Measurements from ENCODE around the gene PLPP4.

PLPP4 gene

GRCh38 chr10:120466006-120466405, 9.0 kb downstream of the PLPP4 start:
- ChIA-PET POLR2A (ENCODE audit: low non-redundant PET) (no interaction called here), CTCF (interaction anchor here (0.6 kb wide), 1 partner anchor 320 kb away, joined by 3 read pairs; no protein-coding TSS in a partner anchor)
- no peak overlapping the region for H3K27ac ChIP-seq
- no peak for TF ChIP-seq CTCF (conservative IDR thresholded peaks at IDR 0.05; ENCODE audit: low read depth)
- DNase-seq (ENCODE audit: low spot score), result no peak

- no peak overlapping the region for H3K27ac ChIP-seq
- no peak for TF ChIP-seq CTCF (conservative IDR thresholded peaks at IDR 0.05; ENCODE audit: low read depth)
- POLR2A ChIA-PET (ENCODE audit: low non-redundant PET), result no interaction called here
- DNase-seq (ENCODE audit: low spot score), result no peak
- CTCF ChIA-PET, result interaction anchor here (0.6 kb wide), 1 partner anchor 11 kb away, joined by 3 read pairs; no protein-coding TSS in a partner anchor
These were observed 16.6 kb downstream of the PLPP4 start for GRCh38 chr10:120473593-120473992.

GRCh38 chr10:120474956-120475355, 17.9 kb downstream of the PLPP4 start:
- CTCF ChIA-PET, result interaction anchor here (0.6 kb wide), 1 partner anchor 340 kb away, joined by 3 read pairs; no protein-coding TSS in a partner anchor
- TF ChIP-seq CTCF (conservative IDR thresholded peaks at IDR 0.05; ENCODE audit: low read depth), result no peak

GRCh38 chr10:120475844-120476791, 19.1 kb downstream of the PLPP4 start:
- no peak for DNase-seq (ENCODE audit: low spot score)
- H3K27ac ChIP-seq, result no peak overlapping the region
- POLR2A ChIA-PET (ENCODE audit: low non-redundant PET), result interaction anchor here (0.6 kb wide), 1 partner anchor 9 kb away, joined by 3 read pairs; no protein-coding TSS in a partner anchor
- CTCF ChIA-PET, result interaction anchor here (0.6 kb wide), 1 partner anchor 339 kb away, joined by 3 read pairs; no protein-coding TSS in a partner anchor
- no peak for TF ChIP-seq CTCF (conservative IDR thresholded peaks at IDR 0.05; ENCODE audit: low read depth)

More at GRCh38 chr10:120474956-120475355, 17.9 kb downstream of the PLPP4 start:
- H3K27ac ChIP-seq, result no peak overlapping the region
- no peak for DNase-seq (ENCODE audit: low spot score)
- POLR2A ChIA-PET (ENCODE audit: low non-redundant PET), result no interaction called here

- ChIA-PET POLR2A (ENCODE audit: low non-redundant PET) (no interaction called here), CTCF (no interaction called here)
- DNase-seq (ENCODE audit: low spot score), result no peak
- no peak for TF ChIP-seq CTCF (conservative IDR thresholded peaks at IDR 0.05; ENCODE audit: low read depth)
- no peak overlapping the region for H3K27ac ChIP-seq
These were observed 20.2 kb downstream of the PLPP4 start for GRCh38 chr10:120477021-120477742.

- no peak overlapping the region for H3K27ac ChIP-seq
- DNase-seq (ENCODE audit: low spot score), result no peak
- ChIA-PET CTCF (no interaction called here), POLR2A (ENCODE audit: low non-redundant PET) (no interaction called here)
- no peak for TF ChIP-seq CTCF (conservative IDR thresholded peaks at IDR 0.05; ENCODE audit: low read depth)
These were observed 20.7 kb downstream of the PLPP4 start for GRCh38 chr10:120477743-120478141.
